GM21717 (cell line): ENCODE results near the gene ZNF497.
"Not testable (repeated sequence)": the region's sequence is repeated elsewhere in the genome, so short reads cannot be mapped to it uniquely, and the experiment has no call there.

Experiments used
- ATAC-seq: cut with Tn5 transposase; IDR thresholded peaks from one replicate; pipeline ENCODE4 v1.9.1; 2021; ENCODE audit warnings: mild to moderate bottlenecking, moderate library complexity; ENCODE audit not compliant: unreplicated experiment

Gene ZNF497

GRCh38 chr19:58319241-58319640 is 43.3 kb downstream of the ZNF497 start:
- no peak for ATAC-seq

- ATAC-seq: no peak
Measured at GRCh38 chr19:58318297-58318696, 44.3 kb downstream of the ZNF497 start.

GRCh38 chr19:58317476-58318072 is 45.0 kb downstream of the ZNF497 start:
- ATAC-seq: no peak

- ATAC-seq: no peak
Measured at GRCh38 chr19:58315580-58315979, 47.0 kb downstream of the ZNF497 start.

- ATAC-seq: no peak
Measured at GRCh38 chr19:58311345-58311865, 51.1 kb downstream of the ZNF497 start.

GRCh38 chr19:58310685-58311084 is 51.9 kb downstream of the ZNF497 start:
- not testable (repeated sequence) for ATAC-seq

- ATAC-seq: no peak
Measured at GRCh38 chr19:58307736-58308135, 54.8 kb downstream of the ZNF497 start.

GRCh38 chr19:58305932-58306323 is 56.6 kb downstream of the ZNF497 start:
- no peak for ATAC-seq

GRCh38 chr19:58305065-58305931 is 57.3 kb downstream of the ZNF497 start, which contains the start of gene ERVK3-1:
Gene ERVK3-1, plus strand, starts transcription at chr19:58305377. Its CDS starts 6,792 bp downstream, at chr19:58312169.
- ATAC-seq: peak; percentile 82

GRCh38 chr19:58304748-58305064 is 57.8 kb downstream of the ZNF497 start:
- ATAC-seq: peak; percentile 14
